C4-2B (cell line): ENCODE measurements around the gene RASGRF2.
"Not testable (repeated sequence)": the region's sequence is repeated elsewhere in the genome, so short reads cannot be mapped to it uniquely, and the experiment has no call there.

ENCODE experiments used
- CTCF ChIP-seq: fragments of 450-650 bp; conservative IDR thresholded peaks from 2 replicates; pipeline ENCODE4 v1.5.1; 2017; ENCODE audit warnings: mild to moderate bottlenecking
- ZFX ChIP-seq: fragments of 450-650 bp; IDR thresholded peaks from 2 replicates; pipeline ENCODE4 v1.6.1; 2017

- TF ChIP-seq CTCF, ZFX: not testable (repeated sequence)
Measured at GRCh38 chr5:81029736-81030135, 69.6 kb downstream of the RASGRF2 start.
